ENCODE measurements around the gene MIEF1.

DNA sequence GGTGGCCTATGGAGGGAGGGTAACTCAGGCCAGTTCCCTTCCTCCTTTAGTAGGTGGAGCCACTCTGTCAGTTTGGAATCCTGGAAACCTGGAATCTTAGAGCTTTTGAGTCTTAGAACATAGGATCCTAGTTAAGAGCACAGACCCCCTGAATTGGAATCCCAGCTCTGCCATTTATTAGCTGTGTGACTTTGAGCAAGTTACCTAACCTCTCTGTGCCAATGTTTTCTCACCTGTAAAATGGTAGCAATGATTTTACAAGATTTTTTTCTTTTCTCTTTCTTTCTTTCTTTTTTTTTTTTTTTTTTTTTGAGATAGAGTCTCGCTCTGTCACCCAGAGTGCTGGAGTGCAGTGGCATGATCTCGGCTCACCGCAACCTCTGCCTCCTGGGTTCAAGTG lies 51.3 kb downstream of the MIEF1 start:
- TF ChIP-seq, protein P1, sequence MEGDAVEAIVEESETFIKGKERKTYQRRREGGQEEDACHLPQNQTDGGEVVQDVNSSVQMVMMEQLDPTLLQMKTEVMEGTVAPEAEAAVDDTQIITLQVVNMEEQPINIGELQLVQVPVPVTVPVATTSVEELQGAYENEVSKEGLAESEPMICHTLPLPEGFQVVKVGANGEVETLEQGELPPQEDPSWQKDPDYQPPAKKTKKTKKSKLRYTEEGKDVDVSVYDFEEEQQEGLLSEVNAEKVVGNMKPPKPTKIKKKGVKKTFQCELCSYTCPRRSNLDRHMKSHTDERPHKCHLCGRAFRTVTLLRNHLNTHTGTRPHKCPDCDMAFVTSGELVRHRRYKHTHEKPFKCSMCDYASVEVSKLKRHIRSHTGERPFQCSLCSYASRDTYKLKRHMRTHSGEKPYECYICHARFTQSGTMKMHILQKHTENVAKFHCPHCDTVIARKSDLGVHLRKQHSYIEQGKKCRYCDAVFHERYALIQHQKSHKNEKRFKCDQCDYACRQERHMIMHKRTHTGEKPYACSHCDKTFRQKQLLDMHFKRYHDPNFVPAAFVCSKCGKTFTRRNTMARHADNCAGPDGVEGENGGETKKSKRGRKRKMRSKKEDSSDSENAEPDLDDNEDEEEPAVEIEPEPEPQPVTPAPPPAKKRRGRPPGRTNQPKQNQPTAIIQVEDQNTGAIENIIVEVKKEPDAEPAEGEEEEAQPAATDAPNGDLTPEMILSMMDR (IDR thresholded peaks at IDR 0.05) = no peak
- TF ChIP-seq EZH2 (IDR thresholded peaks at IDR 0.05; ENCODE audit: borderline replicate concordance, insufficient read depth, low read depth, low read length, poor library complexity, severe bottlenecking) = no peak

Measured in B cell (primary cell).